ENCODE measurements around the gene GATD1. TPM values are rescaled to one million over a fixed set of nuclear protein-coding genes. Genes with fewer than 3 reads are reported as not detected.

Gene GATD1
- total and polyA plus RNA-seq, 2 donors (not counting 1 experiment from before 2014, with no cell fraction given) = 62.4 to 70.0 TPM

- H3K4me1 Mint-ChIP-seq = peaks cover 20% of the 10 kb centered on the region
- no peaks in the 10 kb centered on the region for H3K9me3 Mint-ChIP-seq (ENCODE audit: insufficient read depth)
- CTCF ChIA-PET = interaction anchor here (1.2 to 1.8 kb wide), 4 partner anchors 10 to 70 kb away, joined by 3 to 5 read pairs (median 4); partner anchors contain the start of gene PNPLA2
- Histone ChIP-seq H2AFZ (ENCODE audit: insufficient read depth, low read depth, low read length, poor library complexity, severe bottlenecking) (peak overlapping the region; percentile 87), H4K20me1 (ENCODE audit: control insufficient read depth, insufficient read depth, low read length, poor library complexity, severe bottlenecking) (peaks cover 65% of the 10 kb centered on the region), H3K79me2 (ENCODE audit: control insufficient read depth, insufficient read depth, low read length) (peaks cover 52% of the 10 kb centered on the region), H3K27me3 (replicated peaks in 1 of 4; ENCODE audit: control extremely low read depth in 1 of 4, control insufficient read depth in 3 of 4, insufficient read depth in 4 of 4, low read length in 3 of 4) (no peaks in the 10 kb centered on the region), H3K36me3 (replicated peaks in 1 of 2; ENCODE audit: control extremely low read depth in 1 of 2, control insufficient read depth in 1 of 2, extremely low read depth in 1 of 2, insufficient read depth in 2 of 2, low read length in 1 of 2) (peaks cover 0 to 14% of the 10 kb centered on the region in 2 experiments), H3K9me3 (ENCODE audit: control extremely low read depth in 1 of 3, control insufficient read depth in 2 of 3, insufficient read depth in 1 of 3, low read length in 2 of 3) (no peaks in the 10 kb centered on the region), H3K4me2 (replicated peaks; ENCODE audit: low read depth, low read length, poor library complexity, severe bottlenecking) (peak overlapping the region; percentile 99), H3K9ac (ENCODE audit: low read length) (peak overlapping the region; percentile 89), H3K4me3 (ENCODE audit: control extremely low read depth in 1 of 5, extremely low read depth in 1 of 5, insufficient read depth in 1 of 5, low read depth in 2 of 5, low read length in 4 of 5) (peak overlapping the region; percentile 16 to 95 (median 93)), H3K27ac (ENCODE audit: low read length in 2 of 2) (peak overlapping the region; percentile 83 to 93), H3K4me1 (ENCODE audit: control insufficient read depth in 2 of 2, insufficient read depth in 2 of 2, low read length in 2 of 2) (peaks cover 17 to 35% of the 10 kb centered on the region in 2 donors)
- POLR2A ChIA-PET = interaction anchor here (0.5 to 1.7 kb wide), 12 partner anchors 9 to 427 kb away, joined by 3 to 13 read pairs (median 4); partner anchors contain the start of genes CD151 and LRRC56
- intact Hi-C loops (cut with micrococcal nuclease) = loop anchor here (2.0 to 10.0 kb wide), 5 partner anchors 69 to 589 kb away; partner anchors contain the start of genes BET1L, HRAS, LRRC56 and PTDSS2
- H3K27me3 Mint-ChIP-seq = no peaks in the 10 kb centered on the region
- peak; percentile 49 for ATAC-seq (ENCODE audit: low read depth)
- peak overlapping the region; percentile 92 for H3K27ac Mint-ChIP-seq
- 4% methylated on average over 11 of the region's 26 CpGs for WGBS (ENCODE audit: insufficient coverage)
- peak overlapping the region; percentile 95 for H3K4me3 Mint-ChIP-seq
- TF ChIP-seq EZH2 (IDR thresholded peaks at IDR 0.05; ENCODE audit: borderline replicate concordance, insufficient read depth, low read depth, low read length, poor library complexity, severe bottlenecking) (no peak), CTCF (IDR thresholded peaks at IDR 0.05) (no peak)
- DNase-seq = peak; percentile 88
These were observed 18.6 kb upstream of the GATD1 start for GRCh38 chr11:795634-796564.
